ENCODE measurements around the gene ATG9A.

Gene ATG9A

DNA sequence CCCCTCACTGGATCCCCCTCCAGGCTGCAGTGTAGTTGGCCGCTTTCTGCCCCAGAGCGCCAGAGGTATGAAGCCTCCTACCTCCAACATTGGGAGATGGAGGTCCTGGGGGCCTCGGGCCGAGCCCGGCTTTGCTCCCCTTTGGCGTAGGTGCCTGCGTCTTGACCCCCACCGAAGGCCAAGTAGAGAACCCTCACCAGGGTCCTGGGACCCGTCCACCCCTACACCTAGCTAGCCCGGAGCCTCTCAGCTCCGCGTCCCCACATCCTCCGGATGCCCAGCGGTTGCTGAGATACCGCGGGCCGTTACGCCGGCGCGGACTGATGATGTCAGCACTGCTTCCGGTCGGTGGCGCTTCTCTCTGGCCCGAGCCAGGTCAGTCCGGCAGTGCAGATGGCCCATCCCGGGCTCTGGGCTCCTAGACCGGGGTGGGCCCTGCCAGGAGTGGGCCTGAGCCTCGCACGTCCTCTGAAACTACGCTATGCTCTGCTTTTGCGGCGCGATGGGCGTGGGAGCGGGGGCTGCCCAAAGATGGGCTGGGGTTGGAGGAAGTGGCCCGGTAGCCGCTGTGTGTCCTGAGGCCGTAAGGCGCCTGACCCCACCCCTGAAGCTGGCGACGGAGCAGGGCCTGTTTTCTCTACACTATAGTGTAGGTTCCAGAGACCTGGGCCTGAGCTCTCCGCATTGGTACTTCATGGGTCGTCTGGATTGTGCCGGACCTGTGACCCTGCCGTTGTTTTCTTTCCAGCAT, 15.9 kb upstream of the ATG9A start, which contains the start of the genes GLB1L and STK16:
GLB1L (minus strand) TSS at position 297 of the 751 bp plus-strand sequence. CDS start 1,871 bp downstream, outside the sequence.
STK16 (plus strand) TSS at position 332 of the 751 bp plus-strand sequence. CDS start 521 bp downstream, outside the sequence.
- TF ChIP-seq ZFX (IDR thresholded peaks at IDR 0.05; ENCODE audit: borderline replicate concordance) = no peak
- TF ChIP-seq, protein P1, sequence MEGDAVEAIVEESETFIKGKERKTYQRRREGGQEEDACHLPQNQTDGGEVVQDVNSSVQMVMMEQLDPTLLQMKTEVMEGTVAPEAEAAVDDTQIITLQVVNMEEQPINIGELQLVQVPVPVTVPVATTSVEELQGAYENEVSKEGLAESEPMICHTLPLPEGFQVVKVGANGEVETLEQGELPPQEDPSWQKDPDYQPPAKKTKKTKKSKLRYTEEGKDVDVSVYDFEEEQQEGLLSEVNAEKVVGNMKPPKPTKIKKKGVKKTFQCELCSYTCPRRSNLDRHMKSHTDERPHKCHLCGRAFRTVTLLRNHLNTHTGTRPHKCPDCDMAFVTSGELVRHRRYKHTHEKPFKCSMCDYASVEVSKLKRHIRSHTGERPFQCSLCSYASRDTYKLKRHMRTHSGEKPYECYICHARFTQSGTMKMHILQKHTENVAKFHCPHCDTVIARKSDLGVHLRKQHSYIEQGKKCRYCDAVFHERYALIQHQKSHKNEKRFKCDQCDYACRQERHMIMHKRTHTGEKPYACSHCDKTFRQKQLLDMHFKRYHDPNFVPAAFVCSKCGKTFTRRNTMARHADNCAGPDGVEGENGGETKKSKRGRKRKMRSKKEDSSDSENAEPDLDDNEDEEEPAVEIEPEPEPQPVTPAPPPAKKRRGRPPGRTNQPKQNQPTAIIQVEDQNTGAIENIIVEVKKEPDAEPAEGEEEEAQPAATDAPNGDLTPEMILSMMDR (IDR thresholded peaks at IDR 0.05) = no peak
- peak within 1 kb of the TSS; percentile 88 for H3K27ac ChIP-seq

- H3K27ac ChIP-seq = peak overlapping the region; percentile 88
- TF ChIP-seq ZFX (IDR thresholded peaks at IDR 0.05; ENCODE audit: borderline replicate concordance) = no peak
- TF ChIP-seq, protein P1 (IDR thresholded peaks at IDR 0.05) = no peak
Observed at GRCh38 chr2:219244789-219245147, 15.3 kb upstream of the ATG9A start.

DNA sequence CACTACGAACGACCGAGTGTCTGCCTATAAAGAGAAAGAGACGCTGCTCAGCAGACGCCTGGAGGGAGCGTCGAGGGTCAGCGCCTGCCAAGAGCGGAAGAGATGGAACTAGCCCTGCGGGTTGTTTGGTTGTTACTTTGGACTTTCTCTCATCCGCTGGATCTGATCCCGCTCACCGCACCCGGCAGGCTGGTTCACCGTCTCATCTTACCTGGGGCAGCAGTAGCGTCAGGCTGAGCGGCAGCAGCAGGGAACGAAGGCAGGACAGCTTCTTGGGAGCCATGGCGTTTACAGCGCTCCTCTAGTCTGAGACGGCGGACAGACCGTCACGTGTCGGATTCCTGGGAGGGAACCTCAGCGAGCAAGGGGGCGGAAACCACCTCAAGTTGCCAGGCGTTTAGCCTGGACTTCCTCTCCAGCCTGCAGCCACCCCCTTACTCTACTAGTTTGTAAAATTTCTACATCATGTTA, 13.9 kb upstream of the ATG9A start:
- H3K27ac ChIP-seq = peak overlapping the region; percentile 88
- no peak for TF ChIP-seq ZFX (IDR thresholded peaks at IDR 0.05; ENCODE audit: borderline replicate concordance)
- TF ChIP-seq, protein P1 (IDR thresholded peaks at IDR 0.05) = no peak

DNA sequence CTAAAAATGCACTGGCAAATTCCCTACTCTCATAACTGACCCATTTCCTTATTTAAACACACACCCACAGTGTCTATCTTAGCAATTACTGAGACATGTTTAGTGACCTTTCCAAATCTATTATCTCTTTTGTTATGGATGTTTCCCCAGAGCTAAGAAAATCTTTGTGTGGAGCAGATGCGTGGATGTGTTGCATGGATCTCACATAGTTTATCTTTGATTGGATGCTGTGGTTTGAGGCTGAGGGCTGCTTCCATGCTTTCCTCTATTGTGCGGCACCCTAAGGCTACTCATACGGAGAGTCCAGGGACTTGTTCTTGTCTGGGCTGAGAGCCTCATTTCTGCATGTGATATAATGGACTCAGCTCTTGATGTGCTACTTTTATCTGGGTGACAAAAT, 4.9 kb upstream of the ATG9A start:
- H3K27ac ChIP-seq = no peak overlapping the region
- TF ChIP-seq, protein P1 (IDR thresholded peaks at IDR 0.05) = no peak
- no peak for TF ChIP-seq ZFX (IDR thresholded peaks at IDR 0.05; ENCODE audit: borderline replicate concordance)

DNA sequence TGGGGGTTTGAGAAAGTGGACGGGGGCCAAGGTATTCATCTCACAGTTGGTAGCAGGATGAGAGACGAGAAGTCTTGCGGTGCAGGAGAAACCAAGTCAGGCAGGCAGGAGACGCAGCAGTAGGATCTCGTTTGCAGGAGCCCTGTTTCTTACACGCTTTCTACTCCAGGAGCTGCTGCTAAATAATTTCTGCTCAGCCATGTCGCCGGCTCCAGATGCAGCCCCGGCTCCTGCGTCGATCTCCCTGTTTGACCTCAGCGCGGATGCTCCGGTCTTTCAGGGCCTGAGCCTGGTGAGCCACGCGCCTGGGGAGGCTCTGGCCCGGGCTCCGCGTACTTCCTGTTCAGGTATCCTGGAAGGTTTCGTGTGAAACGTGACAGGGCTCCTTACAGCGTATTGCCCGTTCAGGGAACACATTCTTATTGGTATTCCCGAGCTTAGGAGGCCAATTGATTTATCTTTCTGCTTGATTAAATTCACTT, 664 bp upstream of the ATG9A start:
- TF ChIP-seq, protein P1 (IDR thresholded peaks at IDR 0.05) = no peak
- no peak for TF ChIP-seq ZFX (IDR thresholded peaks at IDR 0.05; ENCODE audit: borderline replicate concordance)
- peak overlapping the region; percentile 95 for H3K27ac ChIP-seq

DNA sequence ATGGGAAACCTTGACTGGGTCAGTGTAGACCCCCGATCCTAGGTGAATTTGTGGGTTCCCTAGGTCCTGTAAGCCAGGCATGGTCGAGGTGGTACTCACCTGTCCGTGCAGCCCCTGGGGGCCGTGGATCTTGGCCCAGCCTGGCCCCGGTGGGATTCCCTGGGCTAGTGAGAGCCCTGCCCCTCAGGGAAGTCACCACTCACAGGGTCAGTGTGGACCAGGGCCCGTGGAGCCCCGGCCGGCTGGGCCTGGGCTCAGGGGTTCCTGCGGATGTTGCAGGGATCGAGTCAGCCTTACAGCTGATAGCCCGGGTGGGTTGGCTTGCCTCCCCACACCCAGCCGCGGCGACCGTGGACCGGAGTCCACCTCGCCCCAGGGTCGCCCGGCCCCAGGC, 528 bp downstream of the ATG9A start:
- TF ChIP-seq ZFX (IDR thresholded peaks at IDR 0.05; ENCODE audit: borderline replicate concordance) = no peak
- TF ChIP-seq, protein P1 (IDR thresholded peaks at IDR 0.05) = no peak

More for the DNA sequence above, 528 bp downstream of the ATG9A start:
- peak overlapping the region; percentile 95 for H3K27ac ChIP-seq

Measured in 22Rv1 (cell line).